Smooth muscle cell of bladder (primary cell): ENCODE results near the gene WDR33. TPM values are rescaled to one million over a fixed set of nuclear protein-coding genes. Genes with fewer than 3 reads are reported as not detected.

Source experiments
- total RNA-seq: library from RNA; depleted of rRNA; stranded (reverse); fragments of >200 nt; gene quantifications from 2 replicates; pipeline ENCODE4 v1.2.3, GENCODE V29; 2014

WDR33 gene
- 17.8 and 20.1 TPM in 2 replicates for total RNA-seq

DNA sequence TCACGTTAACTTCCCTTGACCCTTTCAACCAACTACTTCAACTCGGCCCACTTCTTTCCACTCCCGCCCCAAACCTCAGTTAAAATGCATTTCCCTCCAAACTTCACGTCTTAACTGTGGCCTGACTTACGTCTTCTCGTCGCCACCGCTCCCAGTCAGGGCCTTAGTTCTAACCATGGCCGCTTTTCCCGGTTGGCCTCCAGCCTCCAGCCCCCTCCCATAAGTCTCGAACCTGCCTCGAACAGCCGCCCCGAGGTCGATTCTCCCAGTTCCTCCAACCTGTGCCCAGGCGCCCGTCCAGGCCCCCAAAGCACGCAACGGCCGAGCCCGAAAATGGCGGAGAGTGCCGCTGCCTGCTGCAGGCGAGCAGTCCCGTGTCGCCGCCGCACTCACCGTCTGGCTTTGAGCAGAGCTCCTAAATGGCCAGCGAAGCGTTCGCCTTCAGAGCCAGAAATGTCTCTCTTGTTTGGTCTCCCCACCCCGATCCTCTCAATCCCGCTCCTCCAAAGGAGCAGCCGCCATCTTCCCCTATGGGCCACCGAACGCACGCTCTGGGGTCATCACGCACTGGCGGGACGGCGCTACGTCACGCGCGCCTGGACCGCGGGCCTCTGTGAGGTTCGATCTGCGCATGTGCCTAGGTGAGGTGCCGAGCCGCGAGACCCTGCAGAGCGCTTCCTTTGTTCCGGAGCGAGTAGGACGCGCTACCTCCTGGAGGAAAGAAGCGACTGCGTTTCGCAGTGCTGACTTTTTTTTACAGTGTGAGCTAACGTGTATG lies at the start of gene WDR33:
TSS of gene WDR33 (minus strand) at position 553 of the 778 bp plus-strand sequence. CDS start 40,190 bp downstream, outside the sequence.

DNA sequence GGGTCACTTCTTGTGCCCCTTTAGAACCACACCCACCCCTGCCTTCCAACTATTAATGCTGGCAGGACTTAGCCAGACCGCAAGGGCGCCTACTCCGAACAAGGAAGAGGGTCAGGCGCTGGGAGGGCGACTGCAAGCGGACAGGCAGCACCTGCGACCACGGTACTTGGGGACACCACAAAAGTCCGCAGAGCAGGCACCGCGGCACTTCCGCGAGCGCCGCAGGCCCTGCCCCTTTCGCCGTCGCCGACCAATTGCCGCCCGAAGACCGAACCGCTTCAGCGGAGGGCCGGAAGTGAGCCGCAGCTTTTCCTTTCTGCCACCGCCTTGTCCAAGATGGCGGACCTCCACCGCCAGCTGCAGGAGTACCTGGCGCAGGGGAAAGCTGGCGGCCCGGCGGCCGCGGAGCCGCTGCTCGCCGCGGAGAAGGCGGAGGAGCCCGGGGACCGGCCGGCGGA lies 109.7 kb downstream of the WDR33 start, which contains the start of gene SFT2D3:
TSS of gene SFT2D3 (plus strand) at position 305 of the 458 bp plus-strand sequence. CDS start at position 337, 32 bp downstream.

GRCh38 chr2:127675331-127676261 lies 135.4 kb downstream of the WDR33 start, which contains the start of gene LIMS2:
Gene LIMS2 (minus strand): TSS chr2:127675530. CDS start chr2:127675024, 506 bp downstream.

Other genes with a start within 250 kb of the WDR33 start
- gene GPR17, start 165.0 kb downstream of the WDR33 start, total RNA-seq, result not detected in 2 replicates
- gene LIMS2, start 135.6 kb downstream of the WDR33 start, total RNA-seq, result 2.8 and 3.1 TPM in 2 replicates
- 3.5 and 3.8 TPM in 2 replicates for gene SFT2D3, start 109.7 kb downstream of the WDR33 start, total RNA-seq
- 15.8 and 20.9 TPM in 2 replicates for gene POLR2D, start 47.0 kb upstream of the WDR33 start, total RNA-seq
- 13.4 and 14.2 TPM in 2 replicates for gene AMMECR1L, start 74.8 kb upstream of the WDR33 start, total RNA-seq
- gene SAP130, start 216.9 kb upstream of the WDR33 start, total RNA-seq, result 1.8 and 2.2 TPM in 2 replicates